Peyer's patch (tissue), 4 donors: ENCODE results near the gene LRP11. TPM values are rescaled to one million over a fixed set of nuclear protein-coding genes. Genes with fewer than 3 reads are reported as not detected.
A peak's percentile ranks its signal among the peaks of the same experiment; 100 is the strongest.
"Not testable (repeated sequence)": the region's sequence is repeated elsewhere in the genome, so short reads cannot be mapped to it uniquely, and the experiment has no call there.

Source experiments
- DNase-seq, 3 donors: peaks; one replicate each; pipeline ENCODE4 v3.0.0-alpha.2; 2017 to 2019
- H3K27ac ChIP-seq, 4 donors: fragments of 200-600 bp; sonication (generic); one replicate each; pipeline ENCODE4 v1.5.1; 2016 to 2019
- H3K27me3 ChIP-seq, 2 donors: fragments of 200-600 bp; sonication (generic); one replicate each; pipeline ENCODE4 v1.5.1; 2019
- H3K36me3 ChIP-seq, 3 donors: fragments of 200-600 bp; sonication (generic); one replicate each; pipeline ENCODE4 v1.5.1; 2016 to 2019
- H3K4me1 ChIP-seq, 4 donors: fragments of 200-600 bp; sonication (generic); one replicate each; pipeline ENCODE4 v1.5.1; 2016 to 2019
- H3K4me3 ChIP-seq, 4 donors: fragments of 200-600 bp; sonication (generic); 1 replicate in 3 of 4; 2 replicates in 1 of 4; pipeline ENCODE4 v1.5.1; 2016 to 2019; ENCODE audit warnings: mild to moderate bottlenecking in 1 of 4
- H3K9me3 ChIP-seq, 4 donors: fragments of 200-600 bp; sonication (generic); one replicate each; pipeline ENCODE4 v1.5.1; 2016 to 2019; ENCODE audit warnings: mild to moderate bottlenecking in 1 of 4
- CTCF ChIP-seq, 6 experiments: fragments of 450-650 bp in 4 of 6; fragments of 200-600 bp in 2 of 6; sonication (generic) in 1 of 6; IDR thresholded peaks; one replicate each; pipeline ENCODE4 v1.5.1; 2017 to 2019; ENCODE audit warnings: antibody characterized with exemption in 6 of 6, mild to moderate bottlenecking in 3 of 6, moderate library complexity in 1 of 6
- POLR2A ChIP-seq, 2 donors: fragments of 450-650 bp; IDR thresholded peaks; one replicate each; pipeline ENCODE4 v1.5.1; 2017; ENCODE audit warnings: antibody characterized with exemption in 2 of 2, mild to moderate bottlenecking in 2 of 2, moderate library complexity in 2 of 2
- total RNA-seq, 4 donors: library from RNA; depleted of rRNA; stranded (reverse); fragments of >200 nt; gene quantifications; one replicate each; pipeline ENCODE4 v1.1.0, GENCODE V29; 2016

The LRP11 gene
- total RNA-seq, 4 donors from 2014 or later: 3.7 to 14.6 (median 11.0) TPM

GRCh38 chr6:149862922-149863697, 1.0 kb downstream of the LRP11 start:
- peak overlapping the region; percentile 77 to 99 (median 92) for H3K27ac ChIP-seq
- TF ChIP-seq CTCF (IDR thresholded peaks at IDR 0.05) (no peak), POLR2A (IDR thresholded peaks at IDR 0.05) (no peak)
- H3K9me3 ChIP-seq: no peaks in the 10 kb centered on the region
- H3K27me3 ChIP-seq: no peaks in the 10 kb centered on the region
- DNase-seq: peak; percentile 43 to 74 (median 74)
- H3K36me3 ChIP-seq: no peaks in the 10 kb centered on the region
- H3K4me3 ChIP-seq: peak overlapping the region; percentile 66 to 92 (median 77)
- H3K4me1 ChIP-seq: peaks cover 0 to 22% (median 10%) of the 10 kb centered on the region in 4 donors

- peak overlapping the region in 1 of 4 donors; percentile 75 for H3K4me3 ChIP-seq
- not testable (repeated sequence) for DNase-seq
- H3K27ac ChIP-seq: peak overlapping the region in 1 of 4 donors; percentile 94
Measured at GRCh38 chr6:149862424-149862738, 1.8 kb downstream of the LRP11 start.

GRCh38 chr6:149861603-149862423, 2.3 kb downstream of the LRP11 start:
- TF ChIP-seq POLR2A (IDR thresholded peaks at IDR 0.05) (no peak), CTCF (IDR thresholded peaks at IDR 0.05) (no peak)

More at GRCh38 chr6:149862424-149862738, 1.8 kb downstream of the LRP11 start:
- not testable (repeated sequence) for H3K27me3 ChIP-seq, H3K36me3 ChIP-seq, H3K9me3 ChIP-seq
- peaks cover 0 to 22% (median 10%) of the 10 kb centered on the region in 4 donors for H3K4me1 ChIP-seq

GRCh38 chr6:149860834-149861602, 3.1 kb downstream of the LRP11 start:
- Histone ChIP-seq H3K27ac (no peak overlapping the region), H3K4me1 (peaks cover 0 to 22% (median 10%) of the 10 kb centered on the region in 4 donors), H3K27me3 (no peaks in the 10 kb centered on the region), H3K36me3 (no peaks in the 10 kb centered on the region), H3K9me3 (no peaks in the 10 kb centered on the region), H3K4me3 (no peak overlapping the region)
- DNase-seq: no peak
- TF ChIP-seq CTCF (IDR thresholded peaks at IDR 0.05) (no peak), POLR2A (IDR thresholded peaks at IDR 0.05) (no peak)

More at GRCh38 chr6:149861603-149862423, 2.3 kb downstream of the LRP11 start:
- Histone ChIP-seq H3K36me3 (no peaks in the 10 kb centered on the region), H3K9me3 (no peaks in the 10 kb centered on the region), H3K4me3 (no peak overlapping the region), H3K4me1 (peaks cover 0 to 22% (median 10%) of the 10 kb centered on the region in 4 donors), H3K27me3 (no peaks in the 10 kb centered on the region), H3K27ac (no peak overlapping the region)
- DNase-seq: no peak

GRCh38 chr6:149860513-149860833, 3.7 kb downstream of the LRP11 start:
- peaks cover 0 to 22% (median 10%) of the 10 kb centered on the region in 4 donors for H3K4me1 ChIP-seq
- TF ChIP-seq POLR2A (IDR thresholded peaks at IDR 0.05) (no peak), CTCF (IDR thresholded peaks at IDR 0.05) (no peak)
- H3K27ac ChIP-seq: no peak overlapping the region
- H3K36me3 ChIP-seq: no peaks in the 10 kb centered on the region
- no peak for DNase-seq
- H3K4me3 ChIP-seq: no peak overlapping the region
- no peaks in the 10 kb centered on the region for H3K9me3 ChIP-seq
- H3K27me3 ChIP-seq: no peaks in the 10 kb centered on the region
